ENCODE data around the gene MRPL10.

- TF ChIP-seq CTCF (IDR thresholded peaks at IDR 0.05) (no peak), POLR2AphosphoS5 (IDR thresholded peaks at IDR 0.05) (no peak), POLR2A (IDR thresholded peaks at IDR 0.05) (no peak)
Measured at GRCh38 chr17:47860386-47860785, 29.0 kb upstream of the MRPL10 start.

Data from breast epithelium (tissue), 3 donors.